Measurements from ENCODE around the gene CBS.

The CBS gene

DNA sequence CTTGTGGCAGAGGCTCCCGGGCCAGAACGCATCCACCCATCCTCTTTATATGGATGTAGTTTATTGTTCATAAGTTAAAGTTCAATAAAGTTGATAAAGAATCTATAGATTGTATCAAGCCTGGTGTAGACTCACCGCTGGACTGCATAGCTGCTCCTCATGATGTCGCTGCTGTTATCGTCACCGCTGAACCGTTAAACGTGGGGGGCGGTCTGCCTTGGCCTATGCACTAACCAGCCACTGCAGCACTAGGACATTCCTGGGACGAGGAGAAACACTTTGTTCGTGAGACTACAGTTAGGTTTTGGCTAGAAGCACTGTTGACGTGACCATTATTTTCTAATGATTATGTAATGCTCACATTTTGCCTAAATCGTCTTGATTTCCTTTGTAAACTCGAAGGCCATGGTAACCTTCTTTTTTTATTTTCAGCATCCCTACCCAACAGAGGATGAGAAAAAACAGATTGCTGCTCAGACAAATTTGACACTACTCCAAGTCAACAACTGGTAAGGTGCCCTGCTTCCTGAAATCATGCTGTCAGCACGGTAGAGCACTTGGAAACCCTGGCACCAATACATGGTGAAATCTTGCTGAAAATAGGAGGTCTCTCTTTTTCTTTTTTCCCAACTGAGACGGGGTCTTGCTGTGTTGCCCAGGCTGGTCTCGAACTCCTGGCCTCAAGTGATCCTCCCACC, 51.0 kb downstream of the CBS start:
- in situ Hi-C loops (cut with MboI; ENCODE audit: low sequenced_read_pairs, unreplicated experiment) = no loop called here
- TF ChIP-seq, protein P1, sequence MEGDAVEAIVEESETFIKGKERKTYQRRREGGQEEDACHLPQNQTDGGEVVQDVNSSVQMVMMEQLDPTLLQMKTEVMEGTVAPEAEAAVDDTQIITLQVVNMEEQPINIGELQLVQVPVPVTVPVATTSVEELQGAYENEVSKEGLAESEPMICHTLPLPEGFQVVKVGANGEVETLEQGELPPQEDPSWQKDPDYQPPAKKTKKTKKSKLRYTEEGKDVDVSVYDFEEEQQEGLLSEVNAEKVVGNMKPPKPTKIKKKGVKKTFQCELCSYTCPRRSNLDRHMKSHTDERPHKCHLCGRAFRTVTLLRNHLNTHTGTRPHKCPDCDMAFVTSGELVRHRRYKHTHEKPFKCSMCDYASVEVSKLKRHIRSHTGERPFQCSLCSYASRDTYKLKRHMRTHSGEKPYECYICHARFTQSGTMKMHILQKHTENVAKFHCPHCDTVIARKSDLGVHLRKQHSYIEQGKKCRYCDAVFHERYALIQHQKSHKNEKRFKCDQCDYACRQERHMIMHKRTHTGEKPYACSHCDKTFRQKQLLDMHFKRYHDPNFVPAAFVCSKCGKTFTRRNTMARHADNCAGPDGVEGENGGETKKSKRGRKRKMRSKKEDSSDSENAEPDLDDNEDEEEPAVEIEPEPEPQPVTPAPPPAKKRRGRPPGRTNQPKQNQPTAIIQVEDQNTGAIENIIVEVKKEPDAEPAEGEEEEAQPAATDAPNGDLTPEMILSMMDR (IDR thresholded peaks at IDR 0.05; ENCODE audit: borderline replicate concordance, control extremely low read depth, extremely low read depth, insufficient read depth, missing control alignments) = no peak

DNA sequence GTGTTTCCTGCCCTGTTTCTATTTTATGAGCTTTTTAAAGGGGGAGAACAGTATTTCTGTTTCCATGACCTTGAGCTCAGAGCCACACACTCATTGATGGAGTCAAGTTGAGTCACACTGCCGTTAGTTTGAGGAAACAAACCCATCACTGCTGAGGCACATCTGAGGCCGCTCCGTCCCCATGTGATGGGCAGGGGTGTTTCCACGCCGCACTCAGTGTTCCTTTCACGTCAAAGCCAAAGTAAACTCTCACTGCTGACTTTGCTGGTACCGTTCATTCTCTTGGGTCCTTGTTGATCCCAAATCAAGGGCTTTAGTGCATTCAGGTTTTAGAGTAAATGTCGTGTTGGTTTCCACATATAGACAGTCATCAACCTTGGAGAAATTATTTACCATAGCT, 52.5 kb downstream of the CBS start:
- DNase-seq (ENCODE audit: low spot score) = no peak
- in situ Hi-C loops (cut with MboI; ENCODE audit: low sequenced_read_pairs, unreplicated experiment) = no loop called here
- TF ChIP-seq, protein P1 (IDR thresholded peaks at IDR 0.05; ENCODE audit: borderline replicate concordance, control extremely low read depth, extremely low read depth, insufficient read depth, missing control alignments) = no peak

More for the DNA sequence above, 51.0 kb downstream of the CBS start:
- DNase-seq (ENCODE audit: low spot score) = no peak

DNA sequence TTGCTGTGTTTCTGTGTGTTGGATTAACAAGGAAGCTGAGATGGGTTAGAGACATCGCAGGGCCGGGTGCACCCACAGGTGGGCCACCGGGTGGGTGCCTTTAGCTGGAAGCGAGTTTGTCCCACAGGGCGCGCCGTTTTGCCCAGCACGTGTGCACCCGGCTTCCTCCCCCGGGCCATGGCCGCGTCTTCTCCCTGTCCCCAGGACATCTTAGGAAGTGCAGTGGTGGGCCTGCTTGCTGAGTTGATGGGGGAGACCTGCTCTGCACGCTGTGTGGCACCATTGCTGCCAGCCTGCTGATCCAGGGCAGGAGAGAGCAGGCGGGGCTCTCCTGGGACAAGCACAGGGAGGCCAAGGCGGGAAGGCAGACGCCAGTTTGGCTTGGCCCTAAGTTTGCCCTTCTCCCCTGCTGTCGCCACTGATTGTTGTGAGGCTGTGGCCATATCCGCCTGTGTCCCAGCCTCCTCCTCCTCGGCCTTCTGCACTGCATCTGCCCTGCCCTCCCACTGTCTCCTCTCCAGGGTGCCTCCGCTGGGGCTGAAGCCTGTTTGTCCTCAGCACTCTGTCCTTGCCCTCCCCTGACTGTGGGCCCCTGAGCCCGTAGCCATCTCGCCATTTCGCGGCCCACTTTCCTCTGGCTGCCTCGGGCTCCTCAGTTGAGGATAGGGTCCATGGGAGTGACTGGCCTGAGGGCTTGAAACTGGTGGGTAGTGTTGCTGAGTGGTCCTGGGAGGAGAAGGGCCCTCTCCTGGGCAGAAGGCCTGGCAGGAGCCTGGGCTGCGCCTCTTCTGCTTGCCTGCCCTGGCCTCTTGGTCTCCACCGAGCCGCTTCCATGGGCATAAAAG, 53.7 kb downstream of the CBS start:
- TF ChIP-seq, protein P1 (IDR thresholded peaks at IDR 0.05; ENCODE audit: borderline replicate concordance, control extremely low read depth, extremely low read depth, insufficient read depth, missing control alignments) = no peak
- in situ Hi-C loops (cut with MboI; ENCODE audit: low sequenced_read_pairs, unreplicated experiment) = no loop called here
- DNase-seq (ENCODE audit: low spot score) = no peak

DNA sequence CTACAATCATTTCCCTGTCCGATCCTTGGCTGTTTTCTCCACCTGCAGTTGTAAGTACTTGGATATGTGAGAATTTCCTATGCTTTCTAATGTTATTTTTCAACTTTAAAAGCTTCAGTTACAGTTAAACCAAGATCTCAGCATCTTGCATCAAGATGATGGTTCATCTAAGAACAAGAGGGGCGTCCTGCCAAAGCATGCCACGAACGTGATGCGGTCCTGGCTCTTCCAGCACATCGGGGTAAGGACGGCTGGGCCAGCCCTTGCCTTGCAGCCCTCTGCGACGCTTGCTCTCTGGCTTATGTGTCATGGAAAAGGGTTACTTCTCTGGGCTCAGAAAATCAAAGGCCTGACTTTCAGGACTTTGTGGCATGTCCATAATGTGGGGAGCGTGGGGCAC, 54.4 kb downstream of the CBS start:
- TF ChIP-seq, protein P1 (IDR thresholded peaks at IDR 0.05; ENCODE audit: borderline replicate concordance, control extremely low read depth, extremely low read depth, insufficient read depth, missing control alignments) = no peak
- in situ Hi-C loops (cut with MboI; ENCODE audit: low sequenced_read_pairs, unreplicated experiment) = no loop called here
- DNase-seq (ENCODE audit: low spot score) = no peak

DNA sequence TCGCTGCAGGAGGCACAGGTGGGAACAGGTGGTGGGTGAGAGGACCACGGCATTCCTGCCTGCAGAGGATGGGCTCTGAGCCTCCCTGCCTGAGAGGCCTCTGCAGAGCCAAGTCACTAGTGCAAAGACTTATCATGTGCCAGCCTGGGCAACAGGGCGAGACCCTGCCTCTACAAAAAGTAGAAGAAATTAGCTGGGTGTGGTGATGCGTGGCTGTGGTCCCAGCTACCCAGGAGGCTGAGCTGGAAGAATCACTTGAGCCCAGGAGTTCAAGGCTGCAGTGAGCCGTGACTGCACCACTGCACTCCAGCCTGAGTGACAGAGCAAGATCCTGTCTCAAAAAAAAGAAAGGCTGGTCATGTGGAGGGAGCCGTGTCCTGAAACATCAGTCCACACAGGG, 54.9 kb downstream of the CBS start:
- TF ChIP-seq, protein P1 (IDR thresholded peaks at IDR 0.05; ENCODE audit: borderline replicate concordance, control extremely low read depth, extremely low read depth, insufficient read depth, missing control alignments) = no peak
- in situ Hi-C loops (cut with MboI; ENCODE audit: low sequenced_read_pairs, unreplicated experiment) = no loop called here
- DNase-seq (ENCODE audit: low spot score) = no peak

DNA sequence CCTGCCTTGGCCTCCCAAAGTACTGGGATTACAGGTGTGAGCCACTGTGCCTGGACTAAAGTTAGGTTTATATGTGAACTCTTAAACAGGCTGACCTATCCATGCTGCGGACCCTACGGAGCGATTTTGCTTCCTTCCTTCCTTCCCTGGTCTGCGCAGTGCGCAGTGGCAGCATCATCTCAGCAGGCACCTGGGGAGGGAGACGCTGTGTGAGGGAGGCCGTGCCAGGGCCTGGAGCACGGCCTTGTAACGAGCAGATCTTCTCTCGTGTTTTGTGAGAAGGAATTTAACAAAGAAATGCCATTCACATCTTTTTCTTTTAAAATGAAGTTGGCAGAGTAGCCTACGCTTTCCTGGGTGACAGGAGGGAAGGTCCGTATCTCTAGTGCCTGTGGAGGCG, 55.5 kb downstream of the CBS start:
- TF ChIP-seq, protein P1 (IDR thresholded peaks at IDR 0.05; ENCODE audit: borderline replicate concordance, control extremely low read depth, extremely low read depth, insufficient read depth, missing control alignments) = no peak
- DNase-seq (ENCODE audit: low spot score) = no peak
- in situ Hi-C loops (cut with MboI; ENCODE audit: low sequenced_read_pairs, unreplicated experiment) = no loop called here
